Right lung (tissue), 5 donors: ENCODE measurements around the gene CAPN5. TPM values are rescaled to one million over a fixed set of nuclear protein-coding genes. Genes with fewer than 3 reads are reported as not detected.
"Not testable (repeated sequence)": the region's sequence is repeated elsewhere in the genome, so short reads cannot be mapped to it uniquely, and the experiment has no call there.

ENCODE experiments used
- DNase-seq, 2 donors: peaks; one replicate each; pipeline ENCODE4 v3.0.0-alpha.2; 2013
- polyA plus RNA-seq, 5 donors: library from polyadenylated mRNA; unstranded; fragments of 120-200 nt; gene quantifications; one replicate each; pipeline versions ENCODE4 v1.2.1 to v1.2.3, GENCODE V29; 2013; ENCODE audit warnings: inconsistent platforms in 1 of 5, low replicate concordance in 1 of 5; ENCODE audit not compliant: insufficient read length in 5 of 5, insufficient read depth in 1 of 5

Gene CAPN5
- polyA plus RNA-seq, 5 donors, result 20.9 to 30.0 (median 27.1) TPM

DNA sequence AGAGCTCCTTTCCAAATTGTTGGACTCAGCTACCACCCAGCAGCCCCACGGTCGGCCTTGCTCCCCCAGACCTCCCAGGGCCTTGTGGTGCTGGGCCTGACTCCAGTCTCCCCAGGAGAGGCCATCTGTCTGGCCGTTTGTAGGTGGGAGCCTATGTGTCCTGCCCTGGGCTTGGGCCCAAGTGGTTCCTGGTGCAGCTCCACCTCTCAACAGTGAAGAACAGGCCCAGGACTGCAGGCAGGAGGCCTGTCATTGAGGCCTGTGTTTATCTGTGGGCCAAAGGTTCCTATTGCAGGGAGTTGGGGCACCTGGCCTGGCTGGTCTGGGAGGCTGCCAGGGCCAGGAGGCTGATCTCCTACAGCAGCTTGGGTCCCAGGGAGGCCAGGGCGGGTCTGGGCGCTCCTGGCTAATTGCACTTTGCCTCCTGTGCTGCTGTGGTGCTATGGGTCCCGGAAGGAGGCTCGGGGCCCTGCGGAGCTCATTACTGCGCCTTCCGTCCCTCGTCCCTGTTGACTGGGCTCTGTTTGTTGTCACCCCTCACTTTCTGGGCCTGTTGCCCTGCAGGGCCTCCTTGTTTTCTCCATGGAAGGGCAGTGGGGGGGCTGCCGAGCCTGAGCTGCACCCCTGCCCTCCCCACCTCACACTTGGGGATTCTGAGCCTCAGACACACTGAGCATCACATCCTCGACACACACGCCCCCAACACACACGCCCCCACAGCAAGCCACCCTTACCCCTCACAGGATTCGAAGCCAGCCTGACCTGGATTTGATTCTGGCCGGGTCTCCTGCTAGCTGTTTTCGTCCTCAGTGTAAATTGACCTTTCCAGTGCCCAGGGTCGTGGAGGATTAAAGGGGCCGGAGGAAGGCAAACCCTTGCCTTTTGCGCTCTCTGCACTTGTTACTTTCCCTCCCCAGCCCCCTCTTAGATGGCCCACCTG lies 29.1 kb downstream of the CAPN5 start:
- DNase-seq, result no peak

DNA sequence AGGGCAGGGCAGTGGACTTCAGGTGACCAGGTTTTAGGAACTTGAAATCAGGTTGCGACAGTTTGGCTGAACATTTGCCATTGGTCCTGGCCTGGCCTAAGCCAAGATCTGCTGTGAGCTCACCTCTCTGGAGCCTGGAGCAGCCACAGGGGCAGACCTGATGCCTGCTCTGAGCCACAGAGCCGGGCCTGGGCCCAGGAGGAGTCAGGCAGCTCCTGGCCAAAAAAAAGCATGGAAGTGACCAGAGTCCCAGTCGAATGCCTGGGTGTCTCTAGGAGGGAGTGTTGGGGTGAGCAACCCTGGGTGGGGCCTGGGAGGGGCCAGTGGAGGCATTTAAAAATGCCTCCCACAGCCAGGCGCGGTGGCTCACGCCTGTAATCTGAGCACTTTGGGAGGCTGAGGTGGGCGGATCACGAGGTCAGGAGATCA lies 29.8 kb downstream of the CAPN5 start:
- DNase-seq, result no peak

DNA sequence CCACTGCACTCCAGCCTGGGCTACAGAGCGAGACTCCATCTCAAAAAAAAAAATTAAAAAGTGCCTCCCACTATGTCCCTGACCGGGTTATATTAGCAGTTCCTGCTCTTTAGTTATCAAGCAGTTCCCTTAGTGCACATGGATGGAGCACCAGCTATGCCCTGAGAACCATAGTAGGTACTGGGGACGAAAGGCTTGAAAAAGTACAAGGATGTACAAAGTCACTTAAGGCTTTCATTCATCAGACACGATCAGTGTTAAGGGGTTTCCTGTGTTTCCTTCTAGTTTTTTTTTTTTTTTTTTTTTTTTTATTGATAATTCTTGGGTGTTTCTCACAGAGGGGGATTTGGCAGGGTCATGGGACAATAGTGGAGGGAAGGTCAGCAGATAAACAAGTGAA lies 30.4 kb downstream of the CAPN5 start:
- DNase-seq, result not testable (repeated sequence)

DNA sequence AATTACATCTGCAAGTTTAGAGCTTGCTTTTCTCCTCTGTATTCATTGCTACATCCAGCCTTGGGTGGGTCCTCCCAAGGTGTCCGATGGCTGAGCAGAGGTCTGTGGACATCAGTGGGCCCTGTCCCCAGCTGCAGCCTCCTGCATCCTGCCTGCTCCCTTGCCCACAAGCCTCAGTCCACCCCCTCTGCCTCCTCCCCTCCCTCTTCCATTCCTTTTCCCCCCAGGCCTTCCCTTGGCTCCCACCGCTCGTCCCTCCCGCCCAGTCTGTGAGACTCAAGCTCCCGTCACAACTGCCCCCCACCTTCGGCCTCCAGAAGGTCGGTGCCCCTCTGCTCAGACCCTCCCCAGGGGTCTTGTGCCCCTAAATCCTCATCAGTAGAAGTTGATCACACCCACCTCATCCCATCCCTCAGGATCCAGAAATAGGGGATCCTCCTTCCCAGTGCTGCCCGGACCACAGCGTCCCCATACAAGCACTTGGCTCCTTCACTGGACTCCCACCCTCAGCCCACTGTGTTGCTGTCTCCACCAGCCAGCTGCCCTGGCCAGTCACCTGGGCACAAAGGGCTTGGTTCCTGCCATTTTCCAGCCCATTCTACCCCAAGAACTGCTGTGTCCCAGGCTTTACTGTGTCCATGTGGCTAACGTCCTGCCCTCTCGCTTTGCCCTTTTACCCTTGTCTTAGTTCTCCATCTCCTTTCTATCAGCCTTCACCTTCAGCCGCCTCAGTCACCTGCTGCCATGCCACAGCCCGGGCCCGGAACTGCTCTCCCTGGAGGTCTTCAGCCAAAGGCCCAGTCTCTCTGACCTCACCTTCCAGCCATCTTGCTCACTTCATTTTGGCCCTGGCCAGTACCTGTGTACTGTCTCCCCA lies 33.6 kb downstream of the CAPN5 start:
- DNase-seq, result no peak

DNA sequence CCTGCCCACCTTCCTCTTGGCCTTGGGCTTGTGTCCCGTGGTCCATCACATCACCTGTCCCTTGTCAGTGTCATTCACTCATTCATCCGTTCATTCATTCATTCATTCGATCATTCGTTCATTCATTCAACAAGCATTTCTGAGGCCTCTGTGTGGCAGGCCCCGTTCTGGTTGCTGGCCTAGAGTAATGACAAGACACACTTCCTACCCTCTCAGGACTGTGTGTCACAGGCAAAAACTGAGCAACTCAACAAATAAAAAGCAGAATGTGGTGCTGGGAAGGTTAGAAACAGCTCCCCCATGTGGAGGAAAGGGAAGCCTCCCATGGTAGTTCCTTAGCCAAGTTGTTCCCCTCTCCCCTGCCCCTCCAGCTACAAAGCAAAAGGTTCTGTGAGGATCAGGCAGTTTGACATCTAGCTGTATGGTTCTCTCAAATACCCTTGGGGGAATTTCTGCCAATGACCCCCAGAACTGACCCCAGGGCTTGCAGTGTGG lies 34.3 kb downstream of the CAPN5 start:
- no peak for DNase-seq

DNA sequence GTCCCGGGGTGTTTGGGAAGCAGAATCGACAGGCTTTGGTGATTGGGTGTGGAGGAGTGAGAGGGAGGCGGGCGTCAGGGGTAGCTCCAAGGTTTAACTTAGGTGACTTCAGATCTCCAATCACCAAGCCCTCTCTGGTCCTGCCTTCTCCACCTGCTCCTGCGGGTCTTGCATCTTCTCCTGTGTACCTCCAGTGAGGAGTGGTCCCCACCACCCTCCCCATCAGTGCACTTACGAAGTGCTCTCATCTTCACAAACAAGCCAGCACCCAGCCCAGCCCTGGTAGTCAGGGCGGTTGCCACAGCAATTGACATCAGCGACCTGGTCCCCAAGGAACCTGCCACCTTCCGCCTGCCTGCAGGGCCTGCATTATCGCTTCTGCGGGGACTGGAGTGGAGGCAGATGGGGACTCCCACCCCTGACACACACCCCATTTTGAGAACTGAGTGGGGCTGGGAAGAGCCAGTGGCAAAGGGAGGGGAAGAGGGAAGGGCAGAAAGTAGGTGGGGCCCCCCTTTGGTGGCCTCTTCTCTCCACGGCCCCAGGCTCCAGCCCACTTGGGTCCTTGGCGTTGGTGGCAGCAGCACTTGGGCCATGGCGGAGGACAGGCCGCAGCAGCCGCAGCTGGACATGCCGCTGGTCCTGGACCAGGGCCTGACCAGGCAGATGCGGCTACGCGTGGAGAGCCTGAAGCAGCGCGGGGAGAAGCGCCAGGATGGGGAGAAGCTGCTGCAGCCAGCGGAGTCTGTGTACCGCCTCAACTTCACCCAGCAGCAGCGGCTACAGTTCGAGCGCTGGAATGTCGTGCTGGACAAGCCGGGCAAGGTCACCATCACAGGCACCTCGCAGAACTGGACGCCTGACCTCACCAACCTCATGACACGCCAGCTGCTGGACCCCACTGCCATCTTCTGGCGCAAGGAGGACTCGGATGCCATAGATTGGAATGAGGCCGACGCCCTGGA lies 35.8 kb downstream of the CAPN5 start, which contains the start of gene OMP:
Gene OMP (plus strand): TSS at position 595 of the 965 bp plus-strand sequence. CDS start 0 bp downstream, at position 595.
- DNase-seq, result no peak

DNA sequence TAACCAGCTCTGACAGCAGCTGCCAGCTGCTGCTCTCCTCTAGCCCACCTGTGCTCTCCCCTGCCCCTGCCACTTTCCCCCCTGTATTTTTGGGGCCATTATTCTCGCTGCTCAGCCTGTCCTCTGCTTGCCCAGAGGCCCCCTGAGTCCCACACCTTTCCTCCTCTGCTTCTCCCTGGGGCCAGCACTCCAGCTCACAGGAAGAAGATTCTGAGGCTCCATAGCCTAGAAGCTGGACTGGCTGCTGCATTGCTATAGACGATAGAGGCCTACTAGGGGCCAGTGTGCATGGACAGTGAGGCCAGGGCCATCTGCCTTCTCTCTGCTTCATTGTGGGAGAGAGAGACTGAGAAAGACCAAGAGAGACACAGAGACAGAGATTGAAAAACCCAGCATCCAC lies 36.5 kb downstream of the CAPN5 start:
- DNase-seq, result no peak

DNA sequence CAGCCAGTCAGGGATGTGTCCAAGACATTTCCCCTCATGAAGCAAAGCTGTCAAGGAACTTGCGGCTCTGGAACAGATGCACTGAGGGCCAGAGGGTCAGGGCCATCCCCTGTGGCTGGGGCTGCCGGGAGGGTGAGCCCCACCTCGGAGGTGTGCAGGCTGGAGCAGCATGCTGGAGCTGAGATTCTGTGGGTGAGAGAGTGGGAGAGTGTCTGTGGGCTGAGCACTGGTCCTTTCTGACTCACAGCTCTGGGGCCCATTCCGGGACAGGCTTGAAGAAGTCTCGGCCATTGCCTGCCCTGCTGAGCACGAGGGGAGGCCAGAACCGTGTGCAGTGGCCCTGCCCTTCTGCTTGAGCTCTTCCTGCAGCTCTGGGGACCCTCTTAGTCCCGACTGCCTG lies 38.0 kb downstream of the CAPN5 start:
- DNase-seq, result no peak

DNA sequence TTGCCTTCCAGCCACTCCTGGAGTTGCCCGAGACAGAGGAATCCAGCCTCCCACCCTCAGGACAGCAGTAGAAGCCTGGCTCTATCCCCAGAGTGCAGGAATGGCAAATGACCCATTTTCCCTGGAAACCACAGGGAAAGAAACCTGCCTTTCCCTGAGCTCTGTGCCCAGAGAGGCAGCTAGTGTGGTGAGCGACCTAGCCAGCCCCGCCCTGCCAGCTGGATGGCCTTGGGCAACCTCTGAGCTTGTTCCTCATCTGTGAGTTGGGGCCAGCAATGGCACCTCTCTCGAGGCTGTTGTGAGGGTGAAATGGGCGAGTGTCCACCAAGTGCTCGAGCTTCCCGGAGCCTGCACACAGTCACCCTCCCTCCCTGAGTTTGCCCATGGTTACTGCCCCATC lies 39.5 kb downstream of the CAPN5 start:
- DNase-seq, result no peak

DNA sequence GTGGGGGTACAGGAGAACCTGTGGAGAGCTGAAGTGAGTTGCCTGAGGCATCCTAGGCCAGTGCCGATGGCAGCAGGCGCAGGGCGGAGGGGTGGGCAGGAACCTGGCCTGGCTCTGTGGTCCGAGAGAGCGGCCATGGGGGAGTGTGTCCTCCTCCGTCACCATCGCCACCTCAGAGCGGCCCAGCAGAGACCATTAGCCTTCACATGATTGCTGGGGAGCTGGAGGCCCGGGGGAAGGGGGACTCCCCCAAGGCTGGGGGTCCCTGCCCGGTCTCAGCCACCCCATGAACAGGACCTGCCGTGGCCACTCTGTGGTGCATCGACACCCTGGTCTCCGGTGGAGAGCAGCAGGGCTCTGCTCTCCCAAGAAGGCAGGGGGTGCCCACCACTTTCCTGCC lies 40.0 kb downstream of the CAPN5 start:
- DNase-seq, result no peak

DNA sequence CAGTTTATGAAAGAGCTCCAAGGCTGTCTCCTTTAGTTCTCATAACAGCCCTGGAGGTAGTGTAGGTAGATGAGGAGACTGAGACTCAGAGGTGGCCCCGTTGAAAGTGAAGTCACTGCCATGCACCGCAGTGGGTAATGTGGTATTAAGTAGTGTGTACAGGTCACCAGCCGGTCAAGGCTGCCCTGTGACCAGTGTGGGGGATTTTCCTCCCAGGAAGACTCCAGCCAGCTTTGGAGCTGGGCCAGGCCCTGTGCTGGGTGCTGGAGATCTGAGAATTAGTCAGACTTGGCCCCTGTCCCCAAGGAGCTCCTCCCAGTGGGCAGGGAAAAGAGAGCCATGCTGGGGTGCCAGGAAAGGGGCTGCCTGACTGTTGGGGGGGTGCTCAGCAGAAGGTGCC lies 41.2 kb downstream of the CAPN5 start:
- no peak for DNase-seq

DNA sequence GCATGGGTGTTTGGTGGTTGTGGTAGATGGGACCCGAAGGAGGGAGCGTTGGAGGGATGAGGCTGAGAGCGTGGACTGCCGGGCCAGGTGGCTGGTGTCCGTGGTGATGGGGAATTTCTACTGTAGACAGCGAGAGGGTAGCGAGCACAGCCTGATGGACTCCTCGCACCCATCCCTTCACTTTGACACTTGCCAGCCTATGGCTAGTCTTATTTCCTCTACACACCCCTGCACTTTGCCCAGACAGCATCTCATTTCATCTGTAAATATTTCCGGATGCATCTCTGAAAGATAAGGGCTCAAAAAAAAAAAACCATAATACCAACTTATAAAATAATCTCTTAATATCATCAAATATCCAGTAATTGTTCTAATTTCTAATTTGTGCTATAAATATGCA lies 41.7 kb downstream of the CAPN5 start:
- no peak for DNase-seq

DNA sequence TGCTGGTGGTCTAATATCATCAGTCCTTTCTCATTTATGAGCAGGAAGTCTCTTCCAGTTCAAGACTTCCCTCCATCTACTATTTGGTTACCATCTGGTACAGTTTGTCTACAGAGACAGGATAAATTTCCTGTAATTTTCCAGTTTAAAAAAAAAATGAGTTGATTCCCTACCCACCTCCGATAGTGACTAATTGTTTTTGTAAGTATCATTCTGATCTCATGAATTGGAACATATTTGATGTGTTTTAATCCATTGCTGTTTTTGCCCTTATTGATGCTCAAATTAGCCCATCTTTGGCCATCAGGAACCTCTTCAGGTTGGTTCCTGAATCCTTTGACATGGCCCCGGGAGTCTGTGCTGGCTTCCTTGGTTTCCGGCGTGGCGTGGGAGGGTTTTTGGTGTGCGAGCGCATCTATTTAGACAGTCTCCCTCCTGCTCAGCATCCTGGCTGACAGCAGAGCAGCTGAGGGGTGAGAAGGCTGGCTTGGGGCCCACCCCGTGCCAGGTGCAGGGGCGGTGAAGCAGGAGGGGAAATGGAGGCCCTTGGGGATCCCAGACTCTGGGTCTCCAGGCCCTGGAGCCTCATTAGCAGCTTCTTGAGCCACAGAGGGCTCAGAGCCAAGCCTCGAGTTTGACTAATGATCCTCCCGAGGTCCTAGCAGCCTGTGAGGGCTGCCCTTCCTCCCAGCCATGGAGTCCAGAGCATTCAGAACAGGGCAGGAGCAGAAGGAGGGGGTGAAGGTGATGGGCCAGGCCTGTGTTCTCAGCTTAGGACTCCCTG lies 42.7 kb downstream of the CAPN5 start:
- DNase-seq, result no peak

DNA sequence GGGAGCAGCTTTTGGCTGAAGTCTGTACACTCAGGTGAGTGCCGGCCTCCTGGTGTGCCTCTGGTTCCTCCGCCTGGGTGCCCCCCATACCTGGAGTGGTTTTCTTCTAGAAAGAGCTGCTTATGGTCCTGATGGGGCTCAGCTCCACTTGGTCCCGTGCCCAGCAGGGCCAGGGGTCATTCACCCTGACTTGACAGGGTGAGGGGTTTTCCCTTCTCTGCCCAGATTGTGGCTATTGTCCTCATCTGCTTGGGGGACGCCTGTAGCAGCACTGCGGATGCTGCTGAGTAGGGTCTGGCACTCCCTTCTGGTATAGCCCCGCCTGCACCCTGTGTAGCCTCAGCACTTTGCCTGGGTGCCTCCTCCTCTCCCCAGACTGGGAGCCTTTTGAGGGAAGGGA lies 44.1 kb downstream of the CAPN5 start:
- DNase-seq, result no peak

DNA sequence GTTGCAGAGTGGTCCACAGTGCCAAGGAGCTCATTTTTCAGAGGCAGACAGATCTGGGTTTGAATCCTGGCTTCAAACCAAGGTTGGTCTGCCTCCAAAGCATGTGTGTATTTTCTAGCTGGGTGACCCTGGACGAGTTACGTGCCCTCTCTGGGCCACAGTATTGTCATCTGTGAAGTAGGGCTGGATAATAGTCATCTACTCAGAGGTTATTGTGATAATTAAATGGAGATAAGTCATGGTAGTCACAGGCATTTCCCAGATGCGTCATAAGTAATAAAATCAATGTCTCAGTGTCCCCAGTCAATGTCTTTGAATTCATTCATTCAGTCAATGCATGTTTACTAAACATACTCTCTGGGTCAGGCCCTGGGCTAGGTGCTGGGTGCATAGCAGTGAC lies 44.5 kb downstream of the CAPN5 start:
- no peak for DNase-seq

DNA sequence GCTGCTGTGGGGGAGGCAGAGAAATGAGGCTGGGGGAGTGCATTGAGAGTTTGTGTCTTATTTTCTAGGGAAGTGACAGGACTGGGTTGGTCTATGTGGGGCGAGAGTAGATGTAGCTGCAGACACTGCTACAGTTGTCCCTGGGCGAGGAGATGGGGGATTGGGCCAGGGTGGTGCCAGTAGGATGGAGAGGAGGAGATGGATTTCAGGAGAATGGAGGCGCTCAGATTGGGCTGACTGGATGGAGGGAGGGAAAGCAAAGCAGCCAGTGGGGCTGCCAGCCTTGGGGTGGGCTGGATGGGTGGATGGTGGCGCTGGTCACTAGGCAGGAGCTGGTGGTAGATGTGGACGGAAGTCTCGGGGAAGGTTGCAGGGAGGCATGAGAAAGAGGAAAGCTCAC lies 45.2 kb downstream of the CAPN5 start:
- DNase-seq, result no peak

DNA sequence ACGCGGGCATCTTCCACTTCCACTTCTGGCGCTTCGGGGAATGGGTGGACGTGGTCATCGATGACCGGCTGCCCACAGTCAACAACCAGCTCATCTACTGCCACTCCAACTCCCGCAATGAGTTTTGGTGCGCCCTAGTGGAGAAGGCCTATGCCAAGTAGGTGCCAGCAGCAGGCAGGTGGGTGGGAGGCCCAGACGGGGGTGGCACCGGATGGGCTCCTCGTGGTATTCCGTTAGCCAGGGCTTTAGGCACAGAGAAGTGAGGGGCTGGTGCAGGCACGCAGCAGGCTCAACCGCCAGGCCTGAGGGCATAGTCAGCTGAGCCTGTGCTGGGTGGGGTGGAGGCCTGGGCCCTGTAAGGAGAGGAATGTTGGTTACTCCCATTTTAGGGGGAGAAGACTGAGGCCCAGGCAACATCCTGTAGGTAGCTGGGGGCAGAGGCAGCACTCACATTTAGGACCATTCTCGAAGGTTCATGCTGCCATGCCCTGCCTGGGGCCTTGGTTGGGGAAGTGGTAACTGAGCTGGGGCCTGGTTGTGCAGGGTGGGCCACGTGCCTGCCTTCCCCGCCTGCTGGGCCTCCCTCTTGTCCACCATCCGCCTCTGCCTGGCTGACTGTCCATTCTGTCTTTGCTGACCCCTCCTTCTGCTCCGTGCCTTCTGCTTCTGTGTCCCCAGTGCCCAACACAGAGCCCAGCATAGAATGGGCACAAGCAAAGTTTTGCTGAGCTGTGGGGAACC lies 46.0 kb downstream of the CAPN5 start:
- DNase-seq, result no peak

DNA sequence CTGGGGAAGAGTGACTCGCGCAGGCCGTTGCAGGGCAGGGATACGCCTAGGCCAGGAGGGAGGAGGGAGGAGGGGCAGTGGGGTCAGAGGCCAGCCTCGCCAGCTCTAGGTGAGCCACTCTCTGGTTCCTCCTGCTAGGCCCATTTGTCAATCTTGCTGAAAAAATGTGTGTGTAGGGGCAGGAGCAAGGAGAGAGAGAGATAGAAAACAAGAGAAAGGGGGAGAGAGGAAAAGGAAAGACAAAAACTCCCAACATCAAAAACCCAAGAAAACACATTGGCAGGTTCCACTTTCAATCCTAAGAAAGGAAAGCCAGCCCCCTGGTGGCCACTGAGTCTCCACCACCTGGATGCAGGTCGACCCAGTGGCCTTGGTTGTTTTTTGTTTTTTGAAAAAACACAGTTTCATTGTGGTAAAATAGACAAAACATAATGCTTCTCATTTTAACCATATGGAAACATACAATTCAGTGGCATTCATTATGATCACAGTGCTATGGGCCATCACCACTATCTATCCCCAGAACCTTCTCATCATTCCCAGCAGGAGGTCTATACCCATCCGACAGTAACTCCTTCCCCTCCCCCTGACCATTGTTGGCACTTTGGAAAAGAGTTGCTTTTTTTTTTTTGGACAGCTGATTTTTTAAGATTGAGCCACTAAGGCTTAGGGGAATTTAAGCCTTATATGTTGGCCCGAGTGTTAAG lies 46.8 kb downstream of the CAPN5 start:
- DNase-seq, result no peak

DNA sequence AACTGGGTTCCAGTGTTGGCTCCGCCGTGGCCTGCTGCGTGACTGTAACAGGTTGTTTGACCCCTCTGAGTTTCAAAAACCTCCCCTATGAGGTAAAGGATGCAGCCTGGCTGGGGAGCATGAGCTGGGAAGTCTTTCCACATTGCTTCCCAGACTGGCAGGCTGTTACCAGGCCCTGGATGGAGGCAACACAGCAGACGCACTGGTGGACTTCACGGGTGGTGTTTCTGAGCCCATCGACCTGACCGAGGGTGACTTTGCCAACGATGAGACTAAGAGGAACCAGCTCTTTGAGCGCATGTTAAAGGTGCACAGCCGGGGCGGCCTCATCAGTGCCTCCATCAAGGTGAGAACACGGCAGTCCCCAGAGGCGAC lies 47.3 kb downstream of the CAPN5 start:
- no peak for DNase-seq
